HG03521 (cell line): Measurements from ENCODE around the gene ADGRG6.

Experiments used
- ATAC-seq: cut with Tn5 transposase; IDR thresholded peaks from one replicate; pipeline ENCODE4 v1.9.1; 2021; ENCODE audit warnings: mild to moderate bottlenecking, moderate library complexity; ENCODE audit not compliant: unreplicated experiment

The ADGRG6 gene

GRCh38 chr6:142374091-142374770 is 72.4 kb downstream of the ADGRG6 start:
- ATAC-seq, result no peak

GRCh38 chr6:142374965-142375733 is 73.3 kb downstream of the ADGRG6 start:
- ATAC-seq, result no peak

GRCh38 chr6:142376115-142376514 is 74.3 kb downstream of the ADGRG6 start:
- no peak for ATAC-seq

- no peak for ATAC-seq
These were observed 75.1 kb downstream of the ADGRG6 start for GRCh38 chr6:142376800-142377496.

- ATAC-seq, result no peak
These were observed 75.7 kb downstream of the ADGRG6 start for GRCh38 chr6:142377497-142377848.

- ATAC-seq, result no peak
These were observed 76.5 kb downstream of the ADGRG6 start for GRCh38 chr6:142378138-142378875.

- no peak for ATAC-seq
These were observed 78.8 kb downstream of the ADGRG6 start for GRCh38 chr6:142380626-142381025.

GRCh38 chr6:142381181-142381580 is 79.4 kb downstream of the ADGRG6 start:
- no peak for ATAC-seq

GRCh38 chr6:142381845-142382378 is 80.1 kb downstream of the ADGRG6 start:
- no peak for ATAC-seq

GRCh38 chr6:142384519-142385254 is 82.9 kb downstream of the ADGRG6 start:
- ATAC-seq, result no peak

- ATAC-seq, result no peak
These were observed 83.5 kb downstream of the ADGRG6 start for GRCh38 chr6:142385352-142385751.

- no peak for ATAC-seq
These were observed 84.8 kb downstream of the ADGRG6 start for GRCh38 chr6:142386657-142387056.

- peak; percentile 71 for ATAC-seq
These were observed 86.4 kb downstream of the ADGRG6 start for GRCh38 chr6:142387997-142388815.

GRCh38 chr6:142395266-142395665 is 93.5 kb downstream of the ADGRG6 start:
- ATAC-seq, result no peak

GRCh38 chr6:142395768-142396231 is 94.0 kb downstream of the ADGRG6 start:
- peak; percentile 91 for ATAC-seq

- no peak for ATAC-seq
These were observed 96.5 kb downstream of the ADGRG6 start for GRCh38 chr6:142398353-142398752.

- no peak for ATAC-seq
These were observed 97.9 kb downstream of the ADGRG6 start for GRCh38 chr6:142399739-142400138.

- no peak for ATAC-seq
These were observed 98.7 kb downstream of the ADGRG6 start for GRCh38 chr6:142400495-142400894.

GRCh38 chr6:142401838-142402237 is 100.0 kb downstream of the ADGRG6 start:
- no peak for ATAC-seq
